Measurements from ENCODE around the gene TUBB. TPM values are rescaled to one million over a fixed set of nuclear protein-coding genes. Genes with fewer than 3 reads are reported as not detected.

Gene TUBB
- total and polyA plus RNA-seq, 12 donors, result 90.3 to 473 (median 214) TPM

- Histone ChIP-seq H3K4me1 (replicated peaks in 1 of 2) (peaks cover 19 to 41% of the 10 kb centered on the region in 2 donors), H3K9me3 (replicated peaks in 1 of 3) (no peaks in the 10 kb centered on the region), H3K36me3 (replicated peaks in 1 of 2) (no peaks in the 10 kb centered on the region), H3K27ac (peak within 1 kb of the TSS; percentile 62 to 84 (median 79)), H3K27me3 (no peaks in the 10 kb centered on the region), H3K4me3 (peak within 1 kb of the TSS; percentile 37 to 71 (median 60))
- WGBS, 4 donors, result 0 to 1% (median 1%) methylated on average over 23 to 40 of the region's 40 CpGs
- TF ChIP-seq POLR2A (IDR thresholded peaks at IDR 0.05), result peak in 1 of 2 donors; percentile 46
- no peak for TF ChIP-seq CTCF (IDR thresholded peaks at IDR 0.05)
- intact Hi-C loops (cut with DNase I), result no loop called here
- peak; percentile 88 to 93 (median 91) for DNase-seq
Observed at GRCh38 chr6:30690403-30691207, 29.5 kb upstream of the TUBB start, which contains the start of gene NRM. NRM (minus strand) TSS chr6:30690984; CDS start chr6:30690974, 10 bp downstream.

- H3K27me3 ChIP-seq, result no peaks in the 10 kb centered on the region
- 22 to 25% (median 23%) methylated on average over 8 of the region's 8 CpGs for WGBS, 4 donors
- H3K4me1 ChIP-seq (replicated peaks in 1 of 2), result peaks cover 12 to 36% of the 10 kb centered on the region in 2 donors
- intact Hi-C loops (cut with DNase I), result no loop called here
- no peak for TF ChIP-seq POLR2A (IDR thresholded peaks at IDR 0.05)
- no peak for TF ChIP-seq CTCF (IDR thresholded peaks at IDR 0.05)
- H3K27ac ChIP-seq, result peak overlapping the region in 4 of 5 donors; percentile 72 to 84 (median 80)
- peak overlapping the region in 2 of 4 donors; percentile 68 to 71 for H3K4me3 ChIP-seq
- DNase-seq, result no peak
- no peaks in the 10 kb centered on the region for H3K9me3 ChIP-seq (replicated peaks in 1 of 3)
- H3K36me3 ChIP-seq (replicated peaks in 1 of 2), result no peaks in the 10 kb centered on the region
Observed at GRCh38 chr6:30691208-30691847, 28.8 kb upstream of the TUBB start.

- WGBS, 4 donors, result 95 to 98% (median 96%) methylated on average over 5 of the region's 5 CpGs
- Histone ChIP-seq H3K27ac (no peak overlapping the region), H3K9me3 (replicated peaks in 1 of 3) (no peaks in the 10 kb centered on the region), H3K4me1 (replicated peaks in 1 of 2) (peaks cover under 1 to 9% of the 10 kb centered on the region in 2 donors), H3K36me3 (replicated peaks in 1 of 2) (peaks cover 0 to 5% of the 10 kb centered on the region in 2 donors), H3K27me3 (no peaks in the 10 kb centered on the region), H3K4me3 (no peak overlapping the region)
- no peak for TF ChIP-seq POLR2A (IDR thresholded peaks at IDR 0.05)
- no peak for TF ChIP-seq CTCF (IDR thresholded peaks at IDR 0.05)
- intact Hi-C loops (cut with DNase I), result no loop called here
- no peak for DNase-seq
Observed at GRCh38 chr6:30696432-30696831, 23.7 kb upstream of the TUBB start.

GRCh38 chr6:30700340-30700739 is 19.8 kb upstream of the TUBB start:
- no peaks in the 10 kb centered on the region for H3K27me3 ChIP-seq
- no peak overlapping the region for H3K27ac ChIP-seq
- H3K9me3 ChIP-seq (replicated peaks in 1 of 3), result no peaks in the 10 kb centered on the region
- no peak for DNase-seq
- 57 to 69% (median 63%) methylated on average over 4 of the region's 4 CpGs for WGBS, 4 donors
- H3K4me3 ChIP-seq, result no peak overlapping the region
- H3K4me1 ChIP-seq (replicated peaks in 1 of 2), result peaks cover 0 to 4% of the 10 kb centered on the region in 2 donors
- no peak for TF ChIP-seq POLR2A (IDR thresholded peaks at IDR 0.05)
- TF ChIP-seq CTCF (IDR thresholded peaks at IDR 0.05), result no peak
- intact Hi-C loops (cut with DNase I), result no loop called here
- H3K36me3 ChIP-seq (replicated peaks in 1 of 2), result peaks cover 0 to 17% of the 10 kb centered on the region in 2 donors
